Measurements from ENCODE around the gene TPSG1. TPM values are rescaled to one million over a fixed set of nuclear protein-coding genes. Genes with fewer than 3 reads are reported as not detected.
"Not testable (repeated sequence)": the region's sequence is repeated elsewhere in the genome, so short reads cannot be mapped to it uniquely, and the experiment has no call there.

Gene TPSG1
- total and polyA plus RNA-seq, 7 experiments from 2014 or later = not detected

DNA sequence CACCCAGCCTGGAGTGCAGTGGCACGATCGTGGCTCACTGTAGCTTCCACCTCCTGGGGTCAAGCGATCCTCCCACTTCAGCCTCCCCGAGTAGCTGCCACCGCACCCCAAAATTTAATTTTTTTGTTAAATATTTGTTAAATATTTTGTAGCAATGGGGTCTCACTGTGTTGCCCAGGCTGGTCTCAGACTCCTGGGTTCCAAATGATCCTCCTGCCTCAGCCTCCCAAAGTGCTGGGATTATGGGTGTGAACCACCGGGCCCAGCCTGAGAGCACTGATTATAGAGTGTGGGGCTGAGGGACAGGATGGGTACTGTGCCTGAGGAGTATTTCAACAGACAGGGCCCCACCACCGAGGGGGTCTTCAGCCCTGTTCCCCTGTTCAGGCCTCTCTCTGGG lies 35.6 kb downstream of the TPSG1 start:
- H3K4me1 ChIP-seq (ENCODE audit: control insufficient read depth in 2 of 2, insufficient read depth in 2 of 2, low read length in 2 of 2) = no peaks in the 10 kb centered on the region
- peaks cover 0 to 10% (median 0%) of the 10 kb centered on the region in 5 donors for H3K27me3 Mint-ChIP-seq
- no peaks in the 10 kb centered on the region for H3K9me3 ChIP-seq (ENCODE audit: control insufficient read depth in 2 of 3, low read length in 3 of 3)
- DNase-seq (no peak), ATAC-seq (no peak)
- H3K27ac ChIP-seq (ENCODE audit: low read depth, low read length) = no peak overlapping the region
- ChIA-PET POLR2A (no interaction called here), CTCF (no interaction called here)
- no peak overlapping the region for H3K4me3 Mint-ChIP-seq
- H3K4me1 Mint-ChIP-seq = no peaks in the 10 kb centered on the region
- no peak overlapping the region for H3K27ac Mint-ChIP-seq
- peaks cover 0 to 3% (median 0%) of the 10 kb centered on the region in 11 donors for H3K9me3 Mint-ChIP-seq
- H3K27me3 ChIP-seq (ENCODE audit: control insufficient read depth in 2 of 2, insufficient read depth in 2 of 2, low read length in 2 of 2) = no peaks in the 10 kb centered on the region
- no peaks in the 10 kb centered on the region for H3K36me3 Mint-ChIP-seq
- H3K4me3 ChIP-seq (ENCODE audit: low read length) = no peak overlapping the region
- no peaks in the 10 kb centered on the region for H3K36me3 ChIP-seq (ENCODE audit: control insufficient read depth in 2 of 3, insufficient read depth in 3 of 3, low read length in 3 of 3)
- intact Hi-C loops (cut with micrococcal nuclease) = loop anchor here in 1 of 2 donors (5.0 kb wide), 1 partner anchor 487 kb away; no protein-coding TSS in a partner anchor

DNA sequence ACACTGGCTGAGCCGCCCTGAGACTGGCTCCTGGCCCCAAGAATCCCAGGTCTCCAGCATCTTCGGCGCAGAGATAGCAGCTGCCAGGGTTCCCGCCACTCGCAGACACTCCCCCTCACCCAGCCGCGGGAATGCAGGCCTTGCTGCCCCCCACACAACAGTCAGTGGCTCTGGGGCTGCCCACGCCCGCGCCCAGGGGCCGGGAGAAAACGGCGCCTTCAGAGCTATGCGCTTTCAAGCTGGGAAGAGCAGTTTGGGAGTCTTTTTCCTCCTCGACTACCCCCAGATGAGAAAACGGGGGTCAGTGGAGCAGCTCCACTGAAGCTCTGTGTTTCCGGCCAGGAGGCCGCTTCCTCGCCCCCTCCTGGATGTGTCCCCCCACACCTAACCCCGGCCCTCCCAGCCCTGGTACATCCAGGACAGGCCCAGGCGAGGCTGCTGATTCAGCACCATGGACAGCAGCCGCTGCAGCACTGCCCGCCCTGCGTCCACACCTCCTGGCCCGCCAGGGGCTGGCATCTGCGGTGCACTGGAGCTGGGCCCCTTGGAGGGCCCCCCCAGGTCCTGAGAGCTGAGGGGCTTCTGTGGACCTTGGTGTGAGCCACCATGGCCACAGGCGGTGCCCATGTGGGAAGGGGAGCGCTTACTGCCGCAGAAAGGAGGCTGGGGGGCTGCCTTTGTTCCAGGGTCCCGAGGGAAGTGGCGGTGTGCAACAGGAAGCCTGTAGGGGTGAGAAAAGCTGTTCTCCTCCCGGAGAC lies 36.5 kb downstream of the TPSG1 start:
- DNase-seq = peak in 8 of 9 donors; percentile 28 to 62 (median 50)
- Mint-ChIP-seq H3K4me1 (no peaks in the 10 kb centered on the region), H3K27me3 (peaks cover 0 to 10% (median 0%) of the 10 kb centered on the region in 5 donors), H3K36me3 (no peaks in the 10 kb centered on the region), H3K27ac (no peak overlapping the region), H3K9me3 (peaks cover 0 to 3% (median 0%) of the 10 kb centered on the region in 11 donors), H3K4me3 (no peak overlapping the region)
- no peaks in the 10 kb centered on the region for H3K4me1 ChIP-seq (ENCODE audit: control insufficient read depth in 2 of 2, insufficient read depth in 2 of 2, low read length in 2 of 2)
- intact Hi-C loops (cut with micrococcal nuclease) = loop anchor here in 1 of 2 donors (5.0 kb wide), 1 partner anchor 486 kb away; no protein-coding TSS in a partner anchor
- CTCF ChIA-PET = no interaction called here
- ATAC-seq = peak; percentile 49
- POLR2A ChIA-PET = no interaction called here
- H3K4me3 ChIP-seq (ENCODE audit: low read length) = no peak overlapping the region
- H3K36me3 ChIP-seq (ENCODE audit: control insufficient read depth in 2 of 3, insufficient read depth in 3 of 3, low read length in 3 of 3) = no peaks in the 10 kb centered on the region
- no peak overlapping the region for H3K27ac ChIP-seq (ENCODE audit: low read depth, low read length)
- H3K27me3 ChIP-seq (ENCODE audit: control insufficient read depth in 2 of 2, insufficient read depth in 2 of 2, low read length in 2 of 2) = no peaks in the 10 kb centered on the region
- H3K9me3 ChIP-seq (ENCODE audit: control insufficient read depth in 2 of 3, low read length in 3 of 3) = no peaks in the 10 kb centered on the region

DNA sequence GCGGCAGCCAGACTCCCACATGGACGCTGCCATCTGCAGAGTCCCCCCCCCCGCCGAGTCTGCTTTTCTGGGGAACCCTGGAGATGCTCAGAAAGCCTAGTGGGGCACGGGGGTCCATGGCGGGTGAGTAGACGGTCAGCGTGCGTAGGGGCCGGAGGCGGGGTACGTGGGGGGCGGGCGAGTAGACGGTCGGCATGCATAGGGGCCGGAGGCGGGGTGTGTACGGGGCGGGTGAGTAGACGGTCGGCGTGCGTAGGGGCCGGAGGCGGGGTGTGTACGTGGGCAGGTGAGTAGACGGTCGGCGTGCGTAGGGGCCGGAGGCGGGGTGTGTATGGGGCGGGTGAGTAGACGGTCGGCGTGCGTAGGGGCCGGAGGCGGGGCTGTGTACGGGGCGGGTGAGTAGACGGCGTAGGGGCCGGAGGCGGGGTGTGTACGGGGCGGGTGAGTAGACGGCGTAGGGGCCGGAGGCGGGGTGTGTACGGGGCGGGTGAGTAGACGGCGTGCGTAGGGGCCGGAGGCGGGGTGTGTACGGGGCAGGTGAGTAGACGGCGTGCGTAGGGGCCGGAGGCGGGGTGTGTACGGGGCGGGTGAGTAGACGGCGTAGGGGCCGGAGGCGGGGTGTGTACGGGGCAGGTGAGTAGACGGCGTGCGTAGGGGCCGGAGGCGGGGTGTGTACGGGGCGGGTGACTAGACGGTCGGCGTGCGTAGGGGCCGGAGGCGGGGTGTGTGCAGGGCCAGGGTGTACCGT lies 39.4 kb downstream of the TPSG1 start:
- ATAC-seq = not testable (repeated sequence)

DNA sequence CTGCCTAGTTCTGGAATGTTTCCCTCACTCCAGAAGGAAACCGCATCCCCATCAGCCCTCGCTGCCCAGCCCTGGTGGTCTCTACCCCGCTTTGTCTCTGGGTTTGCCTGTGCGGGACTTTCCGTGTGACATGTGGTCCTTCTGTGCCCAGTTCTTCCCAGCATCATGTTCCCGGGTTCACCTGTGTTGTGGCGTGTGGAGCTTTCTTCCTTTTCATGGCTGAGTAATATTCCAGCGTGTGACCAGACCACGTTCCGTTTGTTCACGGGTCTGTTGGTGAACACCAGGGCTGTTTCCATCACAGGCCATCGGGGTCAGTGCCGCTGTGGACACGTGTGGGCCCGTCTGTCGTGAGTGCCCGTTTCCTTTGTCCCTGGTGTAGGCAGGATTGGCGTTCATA lies 40.1 kb downstream of the TPSG1 start:
- H3K4me1 Mint-ChIP-seq = no peaks in the 10 kb centered on the region
- Histone ChIP-seq H3K27ac (ENCODE audit: low read depth, low read length) (no peak overlapping the region), H3K4me3 (ENCODE audit: low read length) (no peak overlapping the region), H3K36me3 (ENCODE audit: control insufficient read depth in 2 of 3, insufficient read depth in 3 of 3, low read length in 3 of 3) (no peaks in the 10 kb centered on the region), H3K27me3 (ENCODE audit: control insufficient read depth in 2 of 2, insufficient read depth in 2 of 2, low read length in 2 of 2) (no peaks in the 10 kb centered on the region), H3K9me3 (ENCODE audit: control insufficient read depth in 2 of 3, low read length in 3 of 3) (no peaks in the 10 kb centered on the region), H3K4me1 (ENCODE audit: control insufficient read depth in 2 of 2, insufficient read depth in 2 of 2, low read length in 2 of 2) (no peaks in the 10 kb centered on the region)
- peaks cover 0 to 3% (median 0%) of the 10 kb centered on the region in 11 donors for H3K9me3 Mint-ChIP-seq
- POLR2A ChIA-PET = no interaction called here
- H3K27ac Mint-ChIP-seq = no peak overlapping the region
- H3K27me3 Mint-ChIP-seq = peaks cover 0 to 10% (median 0%) of the 10 kb centered on the region in 5 donors
- intact Hi-C loops (cut with micrococcal nuclease) = loop anchor here in 1 of 2 donors (5.0 kb wide), 1 partner anchor 483 kb away; no protein-coding TSS in a partner anchor
- ATAC-seq = no peak
- no peak overlapping the region for H3K4me3 Mint-ChIP-seq
- CTCF ChIA-PET = no interaction called here
- no peaks in the 10 kb centered on the region for H3K36me3 Mint-ChIP-seq
- DNase-seq = no peak

More for the DNA sequence above, 39.4 kb downstream of the TPSG1 start:
- CTCF ChIA-PET; H3K4me3 ChIP-seq (ENCODE audit: low read length); H3K4me1 ChIP-seq (ENCODE audit: control insufficient read depth in 2 of 2, insufficient read depth in 2 of 2, low read length in 2 of 2); H3K27me3 ChIP-seq (ENCODE audit: control insufficient read depth in 2 of 2, insufficient read depth in 2 of 2, low read length in 2 of 2); H3K4me1 Mint-ChIP-seq; H3K27ac ChIP-seq (ENCODE audit: low read depth, low read length); H3K27ac Mint-ChIP-seq; H3K27me3 Mint-ChIP-seq; H3K36me3 Mint-ChIP-seq; H3K4me3 Mint-ChIP-seq; H3K9me3 ChIP-seq (ENCODE audit: control insufficient read depth in 2 of 3, low read length in 3 of 3); H3K36me3 ChIP-seq (ENCODE audit: control insufficient read depth in 2 of 3, insufficient read depth in 3 of 3, low read length in 3 of 3); H3K9me3 Mint-ChIP-seq; DNase-seq; POLR2A ChIA-PET: not testable (repeated sequence)
- intact Hi-C loops (cut with micrococcal nuclease) = loop anchor here in 1 of 2 donors (5.0 kb wide), 1 partner anchor 483 kb away; no protein-coding TSS in a partner anchor

DNA sequence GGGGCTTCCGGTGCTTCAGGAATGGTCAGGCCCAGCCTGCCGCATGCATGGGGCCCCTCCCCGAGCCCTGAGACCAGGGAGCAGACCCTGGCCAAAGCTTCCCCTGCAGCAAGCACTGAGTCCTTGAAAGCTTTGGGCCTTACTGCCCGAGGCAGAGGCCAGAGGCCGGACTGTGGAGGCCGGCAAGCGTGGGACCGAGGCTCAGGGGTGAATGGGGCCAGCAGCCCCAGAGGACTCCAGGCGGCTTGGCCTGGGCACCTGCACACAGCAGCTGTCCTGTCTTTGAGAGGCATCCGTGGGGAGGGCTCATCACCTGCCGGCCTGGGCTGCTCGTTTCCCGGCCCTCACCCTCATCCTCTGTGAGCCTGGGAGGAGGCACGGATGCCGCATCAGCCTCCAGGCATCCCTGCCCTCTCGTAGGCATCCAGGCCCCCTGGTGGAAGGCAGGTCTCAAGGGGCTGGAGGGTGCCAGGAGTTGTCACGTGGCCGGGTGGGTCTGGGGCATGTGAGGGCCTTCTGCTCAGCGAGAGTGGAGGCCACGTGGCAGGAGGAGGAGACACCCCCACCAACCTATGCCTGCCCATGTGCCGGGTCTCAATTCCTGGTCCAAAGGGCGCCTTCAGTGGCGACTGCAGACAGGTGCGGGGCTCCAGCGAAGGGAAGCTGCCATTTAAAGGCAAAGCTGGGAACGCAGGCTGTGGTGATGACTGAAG lies 40.8 kb downstream of the TPSG1 start:
- Mint-ChIP-seq H3K4me1 (no peaks in the 10 kb centered on the region), H3K36me3 (no peaks in the 10 kb centered on the region), H3K27me3 (peaks cover 0 to 10% (median 0%) of the 10 kb centered on the region in 5 donors), H3K27ac (no peak overlapping the region), H3K4me3 (no peak overlapping the region), H3K9me3 (peaks cover 0 to 3% (median 0%) of the 10 kb centered on the region in 11 donors)
- no peak for DNase-seq
- H3K4me3 ChIP-seq (ENCODE audit: low read length) = no peak overlapping the region
- H3K27ac ChIP-seq (ENCODE audit: low read depth, low read length) = no peak overlapping the region
- no peaks in the 10 kb centered on the region for H3K4me1 ChIP-seq (ENCODE audit: control insufficient read depth in 2 of 2, insufficient read depth in 2 of 2, low read length in 2 of 2)
- intact Hi-C loops (cut with micrococcal nuclease) = no loop called here
- H3K36me3 ChIP-seq (ENCODE audit: control insufficient read depth in 2 of 3, insufficient read depth in 3 of 3, low read length in 3 of 3) = no peaks in the 10 kb centered on the region
- no peaks in the 10 kb centered on the region for H3K27me3 ChIP-seq (ENCODE audit: control insufficient read depth in 2 of 2, insufficient read depth in 2 of 2, low read length in 2 of 2)
- POLR2A ChIA-PET = no interaction called here
- CTCF ChIA-PET = no interaction called here
- no peak for ATAC-seq
- no peaks in the 10 kb centered on the region for H3K9me3 ChIP-seq (ENCODE audit: control insufficient read depth in 2 of 3, low read length in 3 of 3)

DNA sequence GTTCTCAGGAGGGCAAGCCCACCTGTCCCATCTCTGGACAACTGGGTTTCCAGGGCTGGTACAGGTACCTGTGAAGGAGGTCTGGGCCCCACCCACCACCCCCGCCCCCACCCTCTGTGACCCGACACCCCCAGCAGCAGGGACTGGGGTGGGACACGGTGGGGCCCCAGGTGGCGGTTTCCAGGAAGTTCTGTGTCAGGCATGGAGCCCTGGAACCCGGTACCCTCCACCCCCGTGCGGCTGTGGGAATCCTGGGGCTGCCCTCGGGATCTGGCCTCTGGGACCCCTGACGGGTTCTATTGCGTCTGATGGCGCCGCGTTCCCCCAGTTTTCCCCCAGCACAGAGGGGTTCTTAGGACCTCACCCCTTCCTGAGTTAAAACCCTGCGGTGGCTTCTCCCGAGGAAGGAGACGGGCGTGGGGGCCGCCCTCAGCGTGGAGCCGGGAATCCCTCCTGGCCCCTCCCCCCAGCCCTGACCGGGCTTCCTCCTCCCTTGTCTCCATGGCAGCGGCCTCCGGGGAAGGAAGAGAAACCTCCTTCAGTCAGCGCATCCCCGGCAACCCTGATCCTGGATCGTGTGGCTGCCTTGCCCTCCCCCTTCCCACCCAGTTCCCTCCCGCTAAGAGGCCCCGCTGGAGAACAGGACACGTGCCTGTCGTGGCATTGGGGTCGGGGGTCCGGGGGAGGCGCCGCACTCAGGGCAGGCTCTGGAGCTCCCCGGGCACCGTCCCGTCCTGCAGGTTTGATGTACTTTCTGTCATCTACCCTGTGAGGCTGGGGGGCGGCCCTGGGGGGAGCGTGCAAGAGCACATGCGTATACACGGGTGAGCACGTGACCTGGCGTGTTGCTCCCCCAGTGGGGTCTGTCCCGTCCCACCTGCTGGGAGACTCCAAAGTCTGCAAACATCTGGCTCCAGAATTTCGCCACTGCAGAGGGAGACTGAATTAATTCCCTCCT lies 41.8 kb downstream of the TPSG1 start:
- DNase-seq (no peak), ATAC-seq (no peak)
- intact Hi-C loops (cut with micrococcal nuclease) = no loop called here
- ChIA-PET CTCF (no interaction called here), POLR2A (no interaction called here)
- no peaks in the 10 kb centered on the region for H3K36me3 ChIP-seq (ENCODE audit: control insufficient read depth in 2 of 3, insufficient read depth in 3 of 3, low read length in 3 of 3)
- H3K27ac Mint-ChIP-seq = no peak overlapping the region
- no peaks in the 10 kb centered on the region for H3K9me3 ChIP-seq (ENCODE audit: control insufficient read depth in 2 of 3, low read length in 3 of 3)
- H3K4me1 ChIP-seq (ENCODE audit: control insufficient read depth in 2 of 2, insufficient read depth in 2 of 2, low read length in 2 of 2) = no peaks in the 10 kb centered on the region
- no peak overlapping the region for H3K4me3 ChIP-seq (ENCODE audit: low read length)
- peaks cover 0 to 4% (median 0%) of the 10 kb centered on the region in 5 donors for H3K27me3 Mint-ChIP-seq
- no peaks in the 10 kb centered on the region for H3K27me3 ChIP-seq (ENCODE audit: control insufficient read depth in 2 of 2, insufficient read depth in 2 of 2, low read length in 2 of 2)
- H3K27ac ChIP-seq (ENCODE audit: low read depth, low read length) = no peak overlapping the region
- no peaks in the 10 kb centered on the region for H3K36me3 Mint-ChIP-seq
- H3K4me1 Mint-ChIP-seq = no peaks in the 10 kb centered on the region
- H3K4me3 Mint-ChIP-seq = no peak overlapping the region
- peaks cover 0 to 3% (median 0%) of the 10 kb centered on the region in 11 donors for H3K9me3 Mint-ChIP-seq
